HCEC 1CT (cell line): ENCODE results near the gene TTC39A.
A peak's percentile ranks its signal among the peaks of the same experiment; 100 is the strongest.

Experiments used
- DNase-seq: peaks from one replicate; pipeline ENCODE4 v3.0.0-alpha.2; 2017

Gene TTC39A

GRCh38 chr1:51296383-51297357 is 33.7 kb downstream of the TTC39A start:
- DNase-seq, result peak; percentile 59

GRCh38 chr1:51295926-51296325 is 34.4 kb downstream of the TTC39A start:
- DNase-seq, result no peak

GRCh38 chr1:51294566-51295184 is 35.7 kb downstream of the TTC39A start:
- DNase-seq, result no peak

- no peak for DNase-seq
Measured at GRCh38 chr1:51293898-51294515, 36.4 kb downstream of the TTC39A start.

- DNase-seq, result no peak
Measured at GRCh38 chr1:51290489-51290847, 39.9 kb downstream of the TTC39A start.

GRCh38 chr1:51289676-51290488 is 40.5 kb downstream of the TTC39A start:
- DNase-seq, result no peak

- DNase-seq, result no peak
Measured at GRCh38 chr1:51288578-51288977, 41.8 kb downstream of the TTC39A start.

GRCh38 chr1:51287966-51288365 is 42.4 kb downstream of the TTC39A start:
- no peak for DNase-seq

GRCh38 chr1:51285055-51285454 is 45.3 kb downstream of the TTC39A start:
- no peak for DNase-seq

GRCh38 chr1:51284487-51284954 is 45.8 kb downstream of the TTC39A start:
- no peak for DNase-seq

GRCh38 chr1:51283979-51284378 is 46.4 kb downstream of the TTC39A start:
- DNase-seq, result no peak

- no peak for DNase-seq
Measured at GRCh38 chr1:51282605-51283004, 47.8 kb downstream of the TTC39A start.

- DNase-seq, result no peak
Measured at GRCh38 chr1:51281807-51282206, 48.6 kb downstream of the TTC39A start.

- no peak for DNase-seq
Measured at GRCh38 chr1:51280321-51280978, 49.9 kb downstream of the TTC39A start.

GRCh38 chr1:51276286-51276685 is 54.1 kb downstream of the TTC39A start:
- no peak for DNase-seq

GRCh38 chr1:51274676-51275075 is 55.7 kb downstream of the TTC39A start:
- DNase-seq, result no peak

GRCh38 chr1:51272916-51273315 is 57.4 kb downstream of the TTC39A start:
- DNase-seq, result no peak

GRCh38 chr1:51270751-51271150 is 59.6 kb downstream of the TTC39A start:
- DNase-seq, result no peak

- DNase-seq, result no peak
Measured at GRCh38 chr1:51268634-51269033, 61.7 kb downstream of the TTC39A start.

GRCh38 chr1:51266791-51267190 is 63.6 kb downstream of the TTC39A start:
- no peak for DNase-seq

- no peak for DNase-seq
Measured at GRCh38 chr1:51266181-51266580, 64.2 kb downstream of the TTC39A start.

GRCh38 chr1:51265618-51266017 is 64.7 kb downstream of the TTC39A start:
- no peak for DNase-seq
